ENCODE results near the gene ZNF324B.
"Not testable (repeated sequence)": the region's sequence is repeated elsewhere in the genome, so short reads cannot be mapped to it uniquely, and the experiment has no call there.

Gene ZNF324B

GRCh38 chr19:58451358-58452101 lies at the start of gene ZNF324B:
Gene ZNF324B, plus strand, starts transcription at chr19:58451622. Its CDS starts 2,080 bp downstream, at chr19:58453702.
- DNase-seq (ENCODE audit: low spot score) = peak; percentile 97

- DNase-seq (ENCODE audit: low spot score) = no peak
Measured at GRCh38 chr19:58401840-58402421, 49.5 kb upstream of the ZNF324B start.

GRCh38 chr19:58403920-58404478 lies 47.4 kb upstream of the ZNF324B start:
- not testable (repeated sequence) for DNase-seq (ENCODE audit: low spot score)

- DNase-seq (ENCODE audit: low spot score) = no peak
Measured at GRCh38 chr19:58406818-58407657, 44.4 kb upstream of the ZNF324B start.

- DNase-seq (ENCODE audit: low spot score) = no peak
Measured at GRCh38 chr19:58407658-58408151, 43.7 kb upstream of the ZNF324B start.

GRCh38 chr19:58408152-58409009 lies 43.0 kb upstream of the ZNF324B start, which contains the start of gene ZNF584:
Gene ZNF584, plus strand, starts transcription at chr19:58408649. Its CDS starts 499 bp downstream, at chr19:58409148.
- DNase-seq (ENCODE audit: low spot score) = peak; percentile 96

GRCh38 chr19:58409010-58409790 lies 42.2 kb upstream of the ZNF324B start:
- DNase-seq (ENCODE audit: low spot score) = no peak

- DNase-seq (ENCODE audit: low spot score) = no peak
Measured at GRCh38 chr19:58416604-58417003, 34.8 kb upstream of the ZNF324B start.

- no peak for DNase-seq (ENCODE audit: low spot score)
Measured at GRCh38 chr19:58417071-58417470, 34.4 kb upstream of the ZNF324B start.

GRCh38 chr19:58428617-58429016 lies 22.8 kb upstream of the ZNF324B start:
- DNase-seq (ENCODE audit: low spot score) = no peak

- no peak for DNase-seq (ENCODE audit: low spot score)
Measured at GRCh38 chr19:58429745-58430144, 21.7 kb upstream of the ZNF324B start.

- DNase-seq (ENCODE audit: low spot score) = no peak
Measured at GRCh38 chr19:58434217-58434616, 17.2 kb upstream of the ZNF324B start.

- peak; percentile 100 for DNase-seq (ENCODE audit: low spot score)
Measured at GRCh38 chr19:58439576-58440554, 11.6 kb upstream of the ZNF324B start, which contains the start of gene ZNF132. Gene ZNF132, minus strand, starts transcription at chr19:58440153. Its CDS starts 332 bp downstream, at chr19:58439821.

- no peak for DNase-seq (ENCODE audit: low spot score)
Measured at GRCh38 chr19:58440556-58440955, 10.9 kb upstream of the ZNF324B start.

GRCh38 chr19:58442986-58443385 lies 8.4 kb upstream of the ZNF324B start:
- not testable (repeated sequence) for DNase-seq (ENCODE audit: low spot score)

GRCh38 chr19:58448860-58449259 lies 2.6 kb upstream of the ZNF324B start:
- not testable (repeated sequence) for DNase-seq (ENCODE audit: low spot score)

- DNase-seq (ENCODE audit: low spot score) = not testable (repeated sequence)
Measured at GRCh38 chr19:58449980-58450379, 1.4 kb upstream of the ZNF324B start.

GRCh38 chr19:58450856-58451357 lies 515 bp upstream of the ZNF324B start:
- no peak for DNase-seq (ENCODE audit: low spot score)

- DNase-seq (ENCODE audit: low spot score) = no peak
Measured at GRCh38 chr19:58453743-58454142, 2.3 kb downstream of the ZNF324B start.

All from globus pallidus (tissue), 1 donor.